Measurements from ENCODE around the gene SPATA31C2. TPM values are rescaled to one million over a fixed set of nuclear protein-coding genes. Genes with fewer than 3 reads are reported as not detected.

Gene SPATA31C2
- total RNA-seq, 1 experiment from 2014 or later, result 0.04 TPM

DNA sequence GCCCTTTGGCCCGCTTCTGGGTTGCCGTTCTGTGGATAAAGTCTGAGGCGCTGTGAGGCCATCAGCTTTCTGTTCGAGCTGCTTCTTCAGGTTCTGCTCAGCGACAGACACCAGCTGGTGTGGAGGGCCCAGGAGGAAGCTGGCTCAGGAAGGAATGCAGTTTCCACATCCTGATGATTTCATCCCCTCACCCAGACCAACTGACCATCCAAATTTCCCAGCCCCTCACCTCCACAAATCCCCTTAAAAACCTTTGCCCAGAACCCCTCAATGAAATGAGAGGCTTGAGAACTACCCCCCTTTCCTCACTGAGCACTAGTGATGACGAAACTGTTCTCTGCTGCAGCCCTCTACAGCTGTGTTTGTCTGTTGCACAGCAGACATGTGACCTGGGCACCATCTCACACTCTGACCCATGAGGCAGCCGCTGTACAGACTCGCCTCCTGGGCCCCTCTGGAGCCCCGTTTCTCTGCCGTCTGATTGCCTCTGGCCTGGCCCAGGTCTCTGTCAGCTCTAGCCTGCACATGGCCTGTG, 45.4 kb downstream of the SPATA31C2 start:
- POLR2A ChIA-PET, result no interaction called here
- DNase-seq (ENCODE audit: low spot score) (no peak), ATAC-seq (peak; percentile 36; the same call in 1 of the 2 replicates)
- no peaks in the 10 kb centered on the region for H3K9me3 Mint-ChIP-seq
- TF ChIP-seq TEAD4 (CRISPR knock-in tag; IDR thresholded peaks at IDR 0.05) (no peak), CREM (CRISPR knock-in tag; IDR thresholded peaks at IDR 0.05) (no peak), E2F5 (CRISPR knock-in tag; IDR thresholded peaks at IDR 0.05) (no peak), PRRX2 (CRISPR knock-in tag; IDR thresholded peaks at IDR 0.05) (no peak), ZSCAN18 (CRISPR knock-in tag; IDR thresholded peaks at IDR 0.05) (no peak), TP53 (CRISPR knock-in tag; IDR thresholded peaks at IDR 0.05) (no peak), MXD4 (CRISPR knock-in tag; IDR thresholded peaks at IDR 0.05; ENCODE audit: borderline replicate concordance) (no peak), USF2 (CRISPR knock-in tag; IDR thresholded peaks at IDR 0.05) (no peak)
- TF ChIP-seq, protein P1, sequence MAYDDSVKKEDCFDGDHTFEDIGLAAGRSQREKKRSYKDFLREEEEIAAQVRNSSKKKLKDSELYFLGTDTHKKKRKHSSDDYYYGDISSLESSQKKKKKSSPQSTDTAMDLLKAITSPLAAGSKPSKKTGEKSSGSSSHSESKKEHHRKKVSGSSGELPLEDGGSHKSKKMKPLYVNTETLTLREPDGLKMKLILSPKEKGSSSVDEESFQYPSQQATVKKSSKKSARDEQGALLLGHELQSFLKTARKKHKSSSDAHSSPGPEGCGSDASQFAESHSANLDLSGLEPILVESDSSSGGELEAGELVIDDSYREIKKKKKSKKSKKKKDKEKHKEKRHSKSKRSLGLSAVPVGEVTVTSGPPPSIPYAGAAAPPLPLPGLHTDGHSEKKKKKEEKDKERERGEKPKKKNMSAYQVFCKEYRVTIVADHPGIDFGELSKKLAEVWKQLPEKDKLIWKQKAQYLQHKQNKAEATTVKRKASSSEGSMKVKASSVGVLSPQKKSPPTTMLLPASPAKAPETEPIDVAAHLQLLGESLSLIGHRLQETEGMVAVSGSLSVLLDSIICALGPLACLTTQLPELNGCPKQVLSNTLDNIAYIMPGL (CRISPR knock-in tag; IDR thresholded peaks at IDR 0.05), result no peak
- TF ChIP-seq, protein P2, sequence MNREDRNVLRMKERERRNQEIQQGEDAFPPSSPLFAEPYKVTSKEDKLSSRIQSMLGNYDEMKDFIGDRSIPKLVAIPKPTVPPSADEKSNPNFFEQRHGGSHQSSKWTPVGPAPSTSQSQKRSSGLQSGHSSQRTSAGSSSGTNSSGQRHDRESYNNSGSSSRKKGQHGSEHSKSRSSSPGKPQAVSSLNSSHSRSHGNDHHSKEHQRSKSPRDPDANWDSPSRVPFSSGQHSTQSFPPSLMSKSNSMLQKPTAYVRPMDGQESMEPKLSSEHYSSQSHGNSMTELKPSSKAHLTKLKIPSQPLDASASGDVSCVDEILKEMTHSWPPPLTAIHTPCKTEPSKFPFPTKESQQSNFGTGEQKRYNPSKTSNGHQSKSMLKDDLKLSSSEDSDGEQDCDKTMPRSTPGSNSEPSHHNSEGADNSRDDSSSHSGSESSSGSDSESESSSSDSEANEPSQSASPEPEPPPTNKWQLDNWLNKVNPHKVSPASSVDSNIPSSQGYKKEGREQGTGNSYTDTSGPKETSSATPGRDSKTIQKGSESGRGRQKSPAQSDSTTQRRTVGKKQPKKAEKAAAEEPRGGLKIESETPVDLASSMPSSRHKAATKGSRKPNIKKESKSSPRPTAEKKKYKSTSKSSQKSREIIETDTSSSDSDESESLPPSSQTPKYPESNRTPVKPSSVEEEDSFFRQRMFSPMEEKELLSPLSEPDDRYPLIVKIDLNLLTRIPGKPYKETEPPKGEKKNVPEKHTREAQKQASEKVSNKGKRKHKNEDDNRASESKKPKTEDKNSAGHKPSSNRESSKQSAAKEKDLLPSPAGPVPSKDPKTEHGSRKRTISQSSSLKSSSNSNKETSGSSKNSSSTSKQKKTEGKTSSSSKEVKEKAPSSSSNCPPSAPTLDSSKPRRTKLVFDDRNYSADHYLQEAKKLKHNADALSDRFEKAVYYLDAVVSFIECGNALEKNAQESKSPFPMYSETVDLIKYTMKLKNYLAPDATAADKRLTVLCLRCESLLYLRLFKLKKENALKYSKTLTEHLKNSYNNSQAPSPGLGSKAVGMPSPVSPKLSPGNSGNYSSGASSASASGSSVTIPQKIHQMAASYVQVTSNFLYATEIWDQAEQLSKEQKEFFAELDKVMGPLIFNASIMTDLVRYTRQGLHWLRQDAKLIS (CRISPR knock-in tag; IDR thresholded peaks at IDR 0.05; ENCODE audit: borderline replicate concordance), result no peak
- CTCF ChIA-PET, result interaction anchor here (0.6 to 1.0 kb wide), 4 partner anchors 8 to 987 kb away, joined by 3 to 4 read pairs (median 3); no protein-coding TSS in a partner anchor
- H3K27ac Mint-ChIP-seq, result no peak overlapping the region
- peaks cover 13% of the 10 kb centered on the region; the same call in 1 of the 2 replicates for H3K4me1 Mint-ChIP-seq
- no peaks in the 10 kb centered on the region for H3K27me3 Mint-ChIP-seq (ENCODE audit: low read depth)
- H3K36me3 Mint-ChIP-seq, result no peaks in the 10 kb centered on the region
- no peak overlapping the region for H3K4me3 Mint-ChIP-seq

DNA sequence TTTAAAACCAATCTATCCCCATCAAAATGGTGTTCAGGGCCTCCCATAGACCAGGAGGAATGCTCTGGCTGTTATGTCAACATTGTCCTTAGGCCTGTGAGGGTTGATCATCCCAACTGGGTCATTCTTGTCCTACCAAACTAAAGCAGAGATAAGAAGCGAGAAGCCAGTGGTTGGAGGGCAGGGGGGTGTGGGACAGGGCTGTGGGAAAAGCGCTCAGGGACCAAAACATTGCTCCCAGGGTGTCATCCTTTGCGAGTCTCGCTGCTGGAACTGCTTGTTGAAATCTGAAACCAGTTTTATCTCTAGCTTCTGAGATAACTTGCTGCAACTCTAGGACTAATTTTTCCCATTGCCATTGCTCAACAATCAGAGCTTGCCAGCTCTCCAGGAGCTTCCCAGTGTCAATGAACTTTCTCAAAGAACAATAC, 48.1 kb downstream of the SPATA31C2 start:
- Mint-ChIP-seq H3K27ac (no peak overlapping the region), H3K4me3 (no peak overlapping the region), H3K27me3 (ENCODE audit: low read depth) (no peaks in the 10 kb centered on the region), H3K4me1 (peaks cover 17% of the 10 kb centered on the region), H3K9me3 (no peaks in the 10 kb centered on the region), H3K36me3 (no peaks in the 10 kb centered on the region)
- no peak for ATAC-seq
- no peak for DNase-seq (ENCODE audit: low spot score)
- CTCF ChIA-PET, result no interaction called here
- POLR2A ChIA-PET, result no interaction called here
- no peak for TF ChIP-seq FOXK1 (CRISPR knock-in tag; IDR thresholded peaks at IDR 0.05)
- no peak for TF ChIP-seq SMAD4 (CRISPR knock-in tag; IDR thresholded peaks at IDR 0.05)
- TF ChIP-seq MYBL2 (CRISPR knock-in tag; IDR thresholded peaks at IDR 0.05), result no peak
- TF ChIP-seq ZNF121 (CRISPR knock-in tag; IDR thresholded peaks at IDR 0.05), result no peak
- TF ChIP-seq TEAD1 (CRISPR knock-in tag; IDR thresholded peaks at IDR 0.05), result no peak
- TF ChIP-seq, protein P3, sequence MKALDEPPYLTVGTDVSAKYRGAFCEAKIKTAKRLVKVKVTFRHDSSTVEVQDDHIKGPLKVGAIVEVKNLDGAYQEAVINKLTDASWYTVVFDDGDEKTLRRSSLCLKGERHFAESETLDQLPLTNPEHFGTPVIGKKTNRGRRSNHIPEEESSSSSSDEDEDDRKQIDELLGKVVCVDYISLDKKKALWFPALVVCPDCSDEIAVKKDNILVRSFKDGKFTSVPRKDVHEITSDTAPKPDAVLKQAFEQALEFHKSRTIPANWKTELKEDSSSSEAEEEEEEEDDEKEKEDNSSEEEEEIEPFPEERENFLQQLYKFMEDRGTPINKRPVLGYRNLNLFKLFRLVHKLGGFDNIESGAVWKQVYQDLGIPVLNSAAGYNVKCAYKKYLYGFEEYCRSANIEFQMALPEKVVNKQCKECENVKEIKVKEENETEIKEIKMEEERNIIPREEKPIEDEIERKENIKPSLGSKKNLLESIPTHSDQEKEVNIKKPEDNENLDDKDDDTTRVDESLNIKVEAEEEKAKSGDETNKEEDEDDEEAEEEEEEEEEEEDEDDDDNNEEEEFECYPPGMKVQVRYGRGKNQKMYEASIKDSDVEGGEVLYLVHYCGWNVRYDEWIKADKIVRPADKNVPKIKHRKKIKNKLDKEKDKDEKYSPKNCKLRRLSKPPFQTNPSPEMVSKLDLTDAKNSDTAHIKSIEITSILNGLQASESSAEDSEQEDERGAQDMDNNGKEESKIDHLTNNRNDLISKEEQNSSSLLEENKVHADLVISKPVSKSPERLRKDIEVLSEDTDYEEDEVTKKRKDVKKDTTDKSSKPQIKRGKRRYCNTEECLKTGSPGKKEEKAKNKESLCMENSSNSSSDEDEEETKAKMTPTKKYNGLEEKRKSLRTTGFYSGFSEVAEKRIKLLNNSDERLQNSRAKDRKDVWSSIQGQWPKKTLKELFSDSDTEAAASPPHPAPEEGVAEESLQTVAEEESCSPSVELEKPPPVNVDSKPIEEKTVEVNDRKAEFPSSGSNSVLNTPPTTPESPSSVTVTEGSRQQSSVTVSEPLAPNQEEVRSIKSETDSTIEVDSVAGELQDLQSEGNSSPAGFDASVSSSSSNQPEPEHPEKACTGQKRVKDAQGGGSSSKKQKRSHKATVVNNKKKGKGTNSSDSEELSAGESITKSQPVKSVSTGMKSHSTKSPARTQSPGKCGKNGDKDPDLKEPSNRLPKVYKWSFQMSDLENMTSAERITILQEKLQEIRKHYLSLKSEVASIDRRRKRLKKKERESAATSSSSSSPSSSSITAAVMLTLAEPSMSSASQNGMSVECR (CRISPR knock-in tag; IDR thresholded peaks at IDR 0.05; ENCODE audit: borderline replicate concordance), result no peak
- TF ChIP-seq, protein P4, sequence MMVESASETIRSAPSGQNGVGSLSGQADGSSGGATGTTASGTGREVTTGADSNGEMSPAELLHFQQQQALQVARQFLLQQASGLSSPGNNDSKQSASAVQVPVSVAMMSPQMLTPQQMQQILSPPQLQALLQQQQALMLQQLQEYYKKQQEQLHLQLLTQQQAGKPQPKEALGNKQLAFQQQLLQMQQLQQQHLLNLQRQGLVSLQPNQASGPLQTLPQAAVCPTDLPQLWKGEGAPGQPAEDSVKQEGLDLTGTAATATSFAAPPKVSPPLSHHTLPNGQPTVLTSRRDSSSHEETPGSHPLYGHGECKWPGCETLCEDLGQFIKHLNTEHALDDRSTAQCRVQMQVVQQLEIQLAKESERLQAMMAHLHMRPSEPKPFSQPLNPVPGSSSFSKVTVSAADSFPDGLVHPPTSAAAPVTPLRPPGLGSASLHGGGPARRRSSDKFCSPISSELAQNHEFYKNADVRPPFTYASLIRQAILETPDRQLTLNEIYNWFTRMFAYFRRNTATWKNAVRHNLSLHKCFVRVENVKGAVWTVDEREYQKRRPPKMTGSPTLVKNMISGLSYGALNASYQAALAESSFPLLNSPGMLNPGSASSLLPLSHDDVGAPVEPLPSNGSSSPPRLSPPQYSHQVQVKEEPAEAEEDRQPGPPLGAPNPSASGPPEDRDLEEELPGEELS (CRISPR knock-in tag; IDR thresholded peaks at IDR 0.05), result no peak

All from WTC11 (cell line).